Right renal pelvis (tissue), 4 donors: ENCODE measurements around the gene STMN3. TPM values are rescaled to one million over a fixed set of nuclear protein-coding genes. Genes with fewer than 3 reads are reported as not detected.
"Not testable (repeated sequence)": the region's sequence is repeated elsewhere in the genome, so short reads cannot be mapped to it uniquely, and the experiment has no call there.

Experiments used
- DNase-seq, 4 donors: peaks; one replicate each; pipeline ENCODE4 v3.0.0-alpha.2; 2013; ENCODE audit warnings: low read depth in 4 of 4, low spot score in 3 of 4, missing footprints in 1 of 4
- polyA plus RNA-seq, 4 donors: library from polyadenylated mRNA; unstranded; fragments of 120-200 nt; gene quantifications; one replicate each; pipeline ENCODE4 v1.2.1, GENCODE V29; 2013; ENCODE audit not compliant: insufficient read length in 4 of 4

Gene STMN3
- polyA plus RNA-seq, 4 donors: 23.5 to 39.7 (median 29.3) TPM

DNA sequence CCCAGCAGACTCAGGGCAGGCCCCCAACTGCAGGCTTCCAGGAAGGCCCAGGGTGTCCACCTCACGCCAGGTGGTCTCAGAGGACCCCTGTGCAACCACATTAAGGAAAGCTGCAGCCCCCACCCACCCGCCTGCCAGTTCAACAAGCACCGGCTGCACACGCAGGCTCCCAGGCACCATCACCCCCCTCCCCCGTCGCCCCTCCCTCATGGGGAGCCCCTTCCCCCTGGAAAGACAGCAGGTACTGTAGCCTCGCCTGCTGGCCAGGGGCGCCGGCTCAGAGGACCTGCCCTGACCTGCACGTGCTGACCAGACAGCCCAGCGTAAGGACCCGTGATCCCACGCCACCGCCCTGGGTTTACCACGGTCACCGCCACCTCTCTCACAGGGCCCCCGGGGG, 12.5 kb downstream of the STMN3 start:
- DNase-seq: not testable (repeated sequence)

DNA sequence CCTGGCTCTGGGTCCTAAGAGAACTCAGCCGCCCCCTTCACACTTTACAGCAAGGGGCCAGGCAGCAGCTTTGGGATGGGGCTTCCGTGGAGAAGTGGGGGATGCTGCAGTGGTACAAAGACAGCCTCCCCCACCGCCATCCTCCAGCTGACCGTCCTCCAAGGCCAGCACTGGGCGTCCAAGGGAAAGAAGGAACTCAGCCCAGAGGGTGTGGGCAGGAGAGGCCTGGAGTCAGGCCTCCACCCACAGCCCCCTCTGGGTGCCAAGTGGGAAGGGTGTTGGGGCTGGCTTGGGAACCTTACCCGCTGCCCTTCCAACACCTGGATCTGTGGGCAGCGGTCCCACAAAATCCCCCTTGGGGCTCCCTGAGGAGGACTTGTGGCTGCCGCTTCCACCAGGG, 13.1 kb downstream of the STMN3 start:
- no peak for DNase-seq

DNA sequence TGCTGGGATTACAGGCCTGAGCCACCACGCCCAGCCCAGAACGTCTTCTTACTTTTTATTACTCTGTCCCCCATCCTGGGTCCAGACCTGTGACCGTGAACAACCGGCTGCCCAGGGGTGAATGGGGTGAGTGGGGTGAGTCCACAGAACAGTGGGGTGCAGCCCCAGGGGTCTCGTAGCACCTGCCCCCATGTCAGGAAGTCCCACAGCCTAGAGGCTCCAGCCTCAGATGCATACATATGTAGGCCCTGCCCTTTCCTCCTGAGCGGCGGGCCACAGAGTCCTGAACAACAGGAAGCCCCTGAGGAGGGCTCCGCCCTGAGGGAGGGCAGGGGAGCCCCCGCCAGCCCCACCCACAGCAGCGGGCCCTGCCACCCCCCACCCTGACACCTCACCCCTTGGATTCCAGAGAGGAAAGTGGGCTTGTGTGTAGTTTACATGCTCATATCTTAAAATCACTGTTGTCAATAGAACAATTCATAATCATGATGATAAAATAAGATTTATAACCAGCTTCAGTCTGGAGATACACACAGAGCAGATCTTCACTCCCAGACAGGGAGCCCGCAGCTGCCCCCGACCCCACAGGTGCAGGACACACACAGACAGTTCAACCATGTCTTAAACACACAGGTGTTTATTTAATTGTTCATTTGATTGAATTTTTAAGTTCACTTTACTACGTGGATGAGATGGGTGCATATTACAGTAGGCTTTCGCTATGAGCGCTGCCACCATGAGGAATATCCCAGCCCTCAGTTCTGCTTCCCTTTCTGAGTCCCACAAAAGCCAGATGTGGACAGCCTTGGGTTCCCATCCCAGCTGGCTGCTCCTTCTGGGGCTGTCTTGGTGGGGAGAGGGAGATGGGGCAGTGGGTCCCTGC, 13.9 kb downstream of the STMN3 start:
- no peak for DNase-seq

DNA sequence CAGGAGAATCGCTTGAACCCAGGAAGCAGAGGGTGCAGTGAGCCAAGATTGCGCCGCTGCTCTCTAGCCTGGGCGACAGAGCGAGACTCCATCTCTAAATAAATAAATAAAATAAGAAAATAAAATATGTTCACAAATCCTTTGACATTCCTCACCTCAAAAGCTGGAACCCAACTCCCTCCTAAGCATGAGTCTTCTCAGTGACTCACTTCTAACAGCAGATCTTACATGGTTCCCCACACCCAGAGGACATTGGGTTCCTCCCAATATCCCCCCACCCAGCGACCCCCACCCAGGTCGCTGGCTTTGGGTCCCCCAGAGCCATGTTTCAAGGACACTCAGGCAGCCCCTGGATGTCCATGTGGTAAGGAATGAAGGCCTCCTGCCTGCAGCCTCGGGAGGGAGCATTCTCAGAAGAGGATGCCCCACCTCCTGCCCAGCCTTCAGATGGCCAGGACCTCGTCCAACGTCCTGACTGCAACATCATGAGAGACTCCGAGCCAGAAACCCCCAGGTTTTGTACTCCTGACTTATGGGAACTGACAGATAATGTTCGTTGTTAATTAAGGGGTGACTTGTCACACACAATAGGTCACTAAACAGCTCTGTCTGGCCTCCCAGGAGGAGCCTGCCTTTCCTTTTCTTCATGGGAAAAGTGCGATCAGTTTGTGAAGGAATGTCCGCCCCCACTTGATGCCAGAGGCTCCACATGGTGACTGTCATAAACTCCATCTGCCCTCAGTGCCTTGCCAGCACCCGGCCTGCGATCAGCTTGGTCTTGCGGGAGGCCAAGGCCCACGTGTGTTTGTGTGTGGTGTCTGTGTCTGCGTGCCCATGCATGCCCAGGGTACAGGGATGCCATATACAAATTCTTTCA, 16.2 kb downstream of the STMN3 start:
- no peak for DNase-seq

DNA sequence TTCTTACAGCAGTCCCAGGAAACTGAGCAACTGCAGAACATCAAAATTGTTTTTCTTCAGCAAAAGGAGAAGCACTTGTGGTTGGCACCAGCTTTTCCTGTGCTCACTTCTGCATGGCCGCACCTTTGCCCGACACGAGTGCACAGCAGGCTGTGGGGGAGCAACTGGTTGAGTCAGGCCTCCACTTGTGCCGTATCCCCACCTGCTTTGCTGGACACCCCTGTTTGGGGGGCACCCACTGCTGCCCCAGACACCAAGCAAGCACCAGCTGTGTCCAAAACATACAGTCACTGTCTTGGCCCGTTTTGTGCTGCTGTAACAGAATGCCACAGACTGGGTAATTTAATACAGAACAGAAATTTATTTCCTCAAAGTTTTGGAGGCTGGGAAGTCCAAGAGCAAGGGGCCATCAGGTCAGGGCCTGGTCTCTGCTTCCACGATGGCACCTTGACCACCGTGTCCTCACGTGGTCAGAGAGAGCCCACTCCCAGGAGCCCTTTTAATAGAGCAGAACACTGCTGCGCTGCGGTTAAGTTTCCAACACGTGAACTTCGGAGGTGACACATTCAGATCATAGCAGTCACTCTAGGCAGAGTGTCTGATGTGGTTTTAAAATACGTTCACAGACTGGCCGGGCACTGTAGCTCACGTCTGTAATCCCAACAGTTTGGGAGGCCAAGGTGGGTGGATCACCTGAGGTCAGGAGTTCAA, 17.6 kb downstream of the STMN3 start:
- no peak for DNase-seq

DNA sequence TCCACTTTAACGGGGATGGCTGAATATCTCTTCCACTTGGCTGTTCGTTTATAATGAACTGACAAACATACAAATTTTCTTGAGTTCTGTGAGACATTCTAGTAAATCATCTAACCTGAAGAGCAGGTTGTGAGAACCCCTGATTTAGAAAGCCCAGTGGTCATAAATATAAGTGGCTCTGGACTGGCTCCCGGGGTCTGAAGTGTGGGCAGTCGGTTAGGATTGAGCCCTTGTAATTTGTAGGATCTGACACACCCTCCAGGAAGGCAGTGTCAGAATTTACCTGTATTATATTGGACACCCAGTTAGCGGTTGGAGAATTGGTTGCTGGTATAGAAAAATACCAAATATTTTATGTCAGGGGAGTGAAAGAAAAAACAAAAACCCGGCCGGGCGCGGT, 19.5 kb downstream of the STMN3 start:
- DNase-seq: no peak

- DNase-seq: not testable (repeated sequence)
These were observed 21.8 kb downstream of the STMN3 start for GRCh38 chr20:63631426-63631825.

- DNase-seq: not testable (repeated sequence)
These were observed 22.3 kb downstream of the STMN3 start for GRCh38 chr20:63630956-63631355.

GRCh38 chr20:63628246-63628975, 24.8 kb downstream of the STMN3 start:
- peak in 1 of 4 donors; percentile 54 for DNase-seq

GRCh38 chr20:63627751-63628245, 25.4 kb downstream of the STMN3 start:
- DNase-seq: no peak

DNA sequence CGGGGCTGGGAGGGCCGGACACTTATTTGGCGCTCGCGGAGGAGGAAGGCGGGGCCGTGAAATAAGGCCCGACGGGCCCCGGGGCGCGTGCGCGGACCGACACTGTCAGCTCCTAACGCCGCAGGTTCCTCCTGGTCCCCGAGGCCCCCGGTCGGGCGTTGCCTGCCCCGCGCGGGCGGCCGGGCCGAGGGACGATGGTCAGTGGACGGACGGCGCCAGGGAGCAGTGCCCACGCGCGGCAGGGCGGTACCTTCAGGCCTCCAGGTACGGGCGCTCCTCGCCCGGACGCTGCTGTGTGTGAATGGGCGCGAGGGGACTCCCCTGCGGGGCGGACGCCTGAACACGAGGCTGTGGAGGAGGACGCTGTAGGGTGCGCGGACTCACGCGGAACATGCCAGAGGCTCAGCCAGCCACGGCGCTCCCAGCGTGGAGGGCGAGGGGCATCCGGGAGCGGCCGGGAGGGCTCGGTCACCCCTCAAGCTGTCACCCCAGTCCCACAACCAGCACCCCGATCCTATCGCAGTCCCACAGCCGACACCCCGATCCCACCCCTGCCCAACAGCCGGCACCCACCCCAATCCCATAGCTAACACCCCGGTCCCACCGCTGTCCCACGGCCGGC, 26.0 kb downstream of the STMN3 start:
- peak in 3 of 4 donors; percentile 87 to 88 (median 87) for DNase-seq

DNA sequence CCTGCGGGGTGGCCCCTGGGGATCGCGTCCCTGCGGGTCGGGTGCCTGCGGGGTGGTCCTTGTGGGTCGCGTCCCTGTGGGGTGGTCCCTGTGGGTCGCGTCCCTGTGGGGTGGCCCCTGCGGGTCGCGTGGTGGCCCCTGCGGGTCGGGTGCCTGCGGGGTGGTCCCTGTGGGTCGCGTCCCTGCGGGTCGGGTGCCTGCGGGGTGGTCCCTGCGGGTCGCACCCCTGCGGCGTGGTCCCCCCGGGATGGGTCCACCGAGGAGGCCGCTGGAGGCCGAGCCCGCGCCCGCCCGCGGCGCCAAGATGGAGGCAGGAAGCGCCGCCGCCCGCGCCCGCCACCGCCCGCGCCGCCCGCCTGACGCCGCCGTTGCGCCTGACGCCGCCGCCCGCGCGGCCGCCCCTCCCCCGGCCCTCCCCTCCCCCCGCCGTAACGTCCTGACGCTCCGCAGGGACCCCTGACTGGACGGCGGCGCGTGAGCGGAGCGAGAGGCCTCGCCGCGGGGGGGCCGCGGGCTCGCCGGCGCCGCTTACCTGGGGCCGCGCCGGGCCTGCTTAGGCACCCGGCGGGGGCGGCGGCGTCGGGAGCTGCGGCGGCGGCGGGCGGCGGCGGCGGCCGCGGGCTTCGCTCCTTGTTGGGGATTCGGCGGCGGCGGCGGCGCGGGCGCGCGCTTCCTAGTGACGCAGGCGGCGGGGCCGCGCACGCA, 26.6 kb downstream of the STMN3 start, which contains the start of gene GMEB2:
TSS of gene GMEB2 (minus strand) at position 678 of the 705 bp plus-strand sequence. CDS start 7,704 bp downstream, outside the sequence.
- peak in 3 of 4 donors; percentile 48 to 82 (median 68) for DNase-seq

GRCh38 chr20:63625771-63626423, 27.3 kb downstream of the STMN3 start:
- DNase-seq: no peak

DNA sequence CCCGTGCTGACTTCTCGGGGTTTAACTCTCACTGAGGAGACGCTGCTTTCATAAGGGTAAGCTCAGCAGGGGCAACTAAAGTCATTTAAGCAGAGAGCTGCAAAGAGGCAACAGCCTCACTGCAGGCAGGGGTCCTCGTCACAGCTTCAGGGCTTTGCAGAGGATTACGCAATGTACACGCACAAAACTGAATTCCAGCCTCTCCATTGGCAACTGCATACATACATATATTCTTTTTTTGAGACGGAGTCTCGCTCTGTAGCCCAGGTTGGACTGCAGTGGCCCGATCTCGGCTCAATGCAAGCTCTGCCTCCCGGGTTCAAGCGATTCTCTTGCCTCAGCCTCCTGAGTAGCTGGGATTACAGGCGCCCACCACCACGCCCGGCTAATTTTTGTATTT, 28.7 kb downstream of the STMN3 start:
- no peak for DNase-seq

DNA sequence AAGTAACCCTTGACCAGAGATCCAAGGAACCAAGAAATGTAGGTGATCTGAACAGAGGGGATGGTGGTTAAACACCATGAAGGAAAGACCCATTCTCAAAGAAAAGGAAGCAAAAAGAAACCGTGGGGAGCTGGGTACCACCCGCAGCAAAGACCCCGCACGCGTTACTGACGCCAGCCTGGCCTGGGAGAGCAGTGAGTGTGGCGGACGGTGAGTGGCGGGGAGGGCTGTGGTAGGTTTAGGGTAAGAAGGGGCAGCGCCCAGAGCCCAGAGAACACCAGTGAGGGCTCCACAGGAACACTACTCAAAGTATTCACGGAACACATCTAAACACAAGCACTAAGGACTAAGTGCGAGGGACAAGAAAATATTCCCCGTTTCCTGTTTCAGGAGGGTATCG, 30.5 kb downstream of the STMN3 start:
- no peak for DNase-seq

DNA sequence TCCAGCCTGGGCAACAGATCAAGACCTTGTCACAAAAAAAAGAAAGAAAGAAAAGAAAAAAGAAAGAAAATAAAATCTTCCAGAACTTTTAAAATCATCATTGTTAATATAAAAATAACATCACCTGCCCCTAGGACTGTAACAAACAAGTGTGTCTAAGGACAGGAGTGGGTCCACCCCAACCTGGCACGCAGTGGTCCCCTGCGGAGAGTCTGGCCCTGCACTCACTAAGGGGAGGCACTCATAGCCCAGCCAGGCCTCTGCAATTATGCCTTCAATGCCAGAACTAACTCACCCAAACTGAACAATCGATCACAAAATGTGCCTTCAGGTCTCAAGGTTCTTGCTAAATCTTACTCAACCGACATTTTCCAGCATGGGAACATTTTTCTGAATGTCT, 31.1 kb downstream of the STMN3 start:
- DNase-seq: no peak

GRCh38 chr20:63620991-63621390, 32.2 kb downstream of the STMN3 start:
- DNase-seq: no peak

DNA sequence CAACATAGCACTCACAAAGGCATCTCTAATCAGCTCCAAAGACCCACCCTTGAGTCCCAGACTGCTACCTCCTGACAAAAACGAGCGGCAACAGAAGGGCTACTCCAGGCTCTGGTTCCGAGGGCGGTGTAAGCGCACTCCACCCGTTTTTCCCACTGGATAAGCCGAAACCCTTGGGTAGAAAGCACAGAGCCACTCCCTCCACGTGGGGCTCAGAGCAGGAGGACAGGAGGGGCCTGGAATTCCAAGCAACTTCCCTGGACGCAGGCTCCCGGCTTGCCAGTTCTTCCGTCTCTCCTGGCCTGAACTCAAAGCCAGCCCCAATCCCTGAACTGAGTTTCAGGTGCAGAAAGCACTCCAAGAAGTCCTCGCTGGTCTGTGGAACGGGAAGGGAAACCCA, 33.7 kb downstream of the STMN3 start:
- no peak for DNase-seq
